Measurements from ENCODE around the gene TXN2.

The TXN2 gene

GRCh38 chr22:36470162-36470993 lies 11.1 kb downstream of the TXN2 start:
- H3K9me3 Mint-ChIP-seq: no peaks in the 10 kb centered on the region
- peak; percentile 77 to 88 for DNase-seq (ENCODE audit: low spot score in 2 of 2)
- H3K27me3 Mint-ChIP-seq: no peaks in the 10 kb centered on the region
- peak overlapping the region; percentile 38 for H3K27ac Mint-ChIP-seq
- peak; percentile 100 for ATAC-seq (ENCODE audit: low read depth)
- H3K36me3 Mint-ChIP-seq: peaks cover 16% of the 10 kb centered on the region
- H3K4me3 Mint-ChIP-seq: no peak overlapping the region
- H3K4me1 Mint-ChIP-seq: peaks cover 11% of the 10 kb centered on the region

DNA sequence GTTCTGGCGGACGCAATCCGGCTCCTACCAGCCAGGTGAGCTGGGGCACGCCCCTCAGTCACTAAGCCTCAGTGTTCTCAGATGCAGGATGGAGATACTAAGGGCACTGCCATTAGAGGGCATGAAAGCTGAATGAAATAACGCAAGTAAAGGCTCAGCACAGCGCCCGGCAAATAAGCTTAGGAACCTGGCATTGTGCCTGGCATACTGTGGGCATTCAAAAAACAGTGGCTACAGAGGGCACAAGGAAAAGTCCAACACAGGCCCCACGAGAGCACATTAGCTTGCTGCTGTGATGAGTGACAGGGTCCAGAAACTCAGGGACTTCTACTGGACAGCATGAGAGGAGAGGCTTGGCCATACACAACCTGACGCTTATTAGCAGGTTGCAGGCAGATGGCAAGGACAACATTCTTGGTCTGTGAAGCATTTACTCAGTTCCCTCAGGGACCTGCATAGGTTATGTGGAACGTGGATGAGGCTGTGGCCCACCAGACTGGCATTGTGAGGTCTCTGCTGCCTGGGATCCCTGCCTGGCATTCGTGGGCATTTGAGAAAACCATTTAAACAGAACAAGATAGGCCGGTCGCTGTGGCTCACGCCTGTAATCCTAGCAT lies 12.2 kb downstream of the TXN2 start:
- no peaks in the 10 kb centered on the region for H3K27me3 Mint-ChIP-seq
- DNase-seq (ENCODE audit: low spot score in 2 of 2): no peak
- H3K9me3 Mint-ChIP-seq: no peaks in the 10 kb centered on the region
- H3K4me1 Mint-ChIP-seq: peaks cover 11% of the 10 kb centered on the region
- H3K36me3 Mint-ChIP-seq: peaks cover 14% of the 10 kb centered on the region
- no peak for ATAC-seq (ENCODE audit: low read depth)
- no peak overlapping the region for H3K4me3 Mint-ChIP-seq
- no peak overlapping the region for H3K27ac Mint-ChIP-seq

DNA sequence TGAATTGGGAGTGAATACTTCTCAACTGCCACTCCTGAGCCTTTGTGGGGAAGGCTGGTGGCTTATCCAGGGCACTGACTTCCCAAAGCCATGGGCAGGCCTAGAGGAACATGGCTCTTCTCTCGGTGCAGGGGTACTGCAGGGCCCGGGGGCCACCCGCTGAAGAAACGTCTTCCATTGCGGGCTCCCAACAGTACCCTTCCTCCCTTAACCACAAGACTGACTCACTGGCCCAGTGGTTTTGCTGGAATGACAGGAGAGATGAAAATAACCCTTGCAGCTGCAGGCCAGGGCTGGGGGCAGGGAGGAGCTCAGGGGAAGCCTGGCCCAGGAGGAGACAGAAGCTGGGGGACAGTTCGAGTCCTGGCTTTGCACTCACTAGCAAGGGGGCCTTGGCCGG lies 13.5 kb downstream of the TXN2 start:
- no peak for DNase-seq (ENCODE audit: low spot score in 2 of 2)
- no peaks in the 10 kb centered on the region for H3K27me3 Mint-ChIP-seq
- ATAC-seq (ENCODE audit: low read depth): no peak
- no peak overlapping the region for H3K27ac Mint-ChIP-seq
- H3K36me3 Mint-ChIP-seq: peaks cover 11% of the 10 kb centered on the region
- H3K9me3 Mint-ChIP-seq: no peaks in the 10 kb centered on the region
- H3K4me3 Mint-ChIP-seq: no peak overlapping the region
- H3K4me1 Mint-ChIP-seq: peaks cover 11% of the 10 kb centered on the region

DNA sequence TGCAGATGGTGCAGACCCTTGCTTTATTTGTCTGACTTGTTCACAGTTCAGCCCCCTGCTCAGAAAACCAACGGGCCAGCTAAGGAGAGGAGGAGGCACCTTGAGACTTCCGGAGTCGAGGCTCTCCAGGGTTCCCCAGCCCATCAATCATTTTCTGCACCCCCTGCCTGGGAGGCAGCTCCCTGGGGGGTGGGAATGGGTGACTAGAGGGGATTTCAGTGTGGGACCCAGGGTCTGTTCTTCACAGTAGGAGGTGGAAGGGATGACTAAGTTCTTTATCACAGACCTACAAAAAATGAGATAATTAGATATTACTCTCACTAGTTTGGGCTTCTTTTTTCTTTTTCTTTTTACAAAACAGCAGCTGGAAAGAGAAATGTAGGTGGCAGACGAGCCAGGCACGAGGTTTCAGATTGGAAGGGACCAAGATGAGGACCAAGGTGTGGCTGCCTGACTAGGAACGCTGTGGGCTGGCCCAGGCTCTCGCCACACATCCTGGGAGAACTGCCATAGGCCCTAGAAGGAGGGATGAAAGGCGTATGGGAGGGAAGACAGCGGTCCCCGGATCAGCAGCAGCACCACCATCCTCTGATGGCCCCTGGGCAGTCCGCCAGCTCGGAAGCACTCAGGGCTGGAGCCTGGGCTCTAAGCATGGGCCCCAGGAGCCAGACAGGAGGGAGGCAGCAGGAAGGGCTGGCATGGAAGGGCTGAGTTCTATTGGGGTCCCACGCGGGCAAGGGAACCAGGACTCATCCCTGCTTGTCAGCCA lies 14.2 kb downstream of the TXN2 start:
- Mint-ChIP-seq H3K9me3 (no peaks in the 10 kb centered on the region), H3K4me3 (no peak overlapping the region), H3K27me3 (no peaks in the 10 kb centered on the region), H3K27ac (peak overlapping the region; percentile 45), H3K4me1 (peaks cover 14% of the 10 kb centered on the region), H3K36me3 (peaks cover 6% of the 10 kb centered on the region)
- no peak for ATAC-seq (ENCODE audit: low read depth)
- no peak for DNase-seq (ENCODE audit: low spot score in 2 of 2)

DNA sequence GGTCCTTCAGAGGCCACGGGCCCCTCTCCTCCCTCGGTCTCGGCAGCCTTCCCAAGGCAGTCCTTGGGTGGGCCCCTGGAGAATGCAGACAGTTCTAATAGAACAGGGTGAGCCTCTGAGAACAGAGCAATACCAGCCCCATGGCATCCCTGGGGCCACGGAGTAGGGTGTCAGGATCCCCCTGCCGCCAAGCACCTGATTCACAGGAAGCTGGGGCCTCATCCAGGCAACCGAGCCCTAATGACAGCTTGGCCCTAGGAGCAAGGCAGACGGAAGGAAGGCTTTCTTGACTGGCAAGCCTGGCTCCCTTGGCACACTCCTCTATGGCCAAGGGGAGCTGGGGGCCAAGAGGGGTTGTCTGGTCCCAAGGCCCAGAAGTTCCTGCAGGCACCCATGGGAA lies 15.2 kb downstream of the TXN2 start:
- Mint-ChIP-seq H3K4me3 (no peak overlapping the region), H3K36me3 (peaks cover 3% of the 10 kb centered on the region), H3K27me3 (no peaks in the 10 kb centered on the region), H3K4me1 (peaks cover 16% of the 10 kb centered on the region), H3K27ac (peak overlapping the region; percentile 45), H3K9me3 (no peaks in the 10 kb centered on the region)
- ATAC-seq (ENCODE audit: low read depth) (no peak), DNase-seq (ENCODE audit: low spot score in 2 of 2) (no peak)

DNA sequence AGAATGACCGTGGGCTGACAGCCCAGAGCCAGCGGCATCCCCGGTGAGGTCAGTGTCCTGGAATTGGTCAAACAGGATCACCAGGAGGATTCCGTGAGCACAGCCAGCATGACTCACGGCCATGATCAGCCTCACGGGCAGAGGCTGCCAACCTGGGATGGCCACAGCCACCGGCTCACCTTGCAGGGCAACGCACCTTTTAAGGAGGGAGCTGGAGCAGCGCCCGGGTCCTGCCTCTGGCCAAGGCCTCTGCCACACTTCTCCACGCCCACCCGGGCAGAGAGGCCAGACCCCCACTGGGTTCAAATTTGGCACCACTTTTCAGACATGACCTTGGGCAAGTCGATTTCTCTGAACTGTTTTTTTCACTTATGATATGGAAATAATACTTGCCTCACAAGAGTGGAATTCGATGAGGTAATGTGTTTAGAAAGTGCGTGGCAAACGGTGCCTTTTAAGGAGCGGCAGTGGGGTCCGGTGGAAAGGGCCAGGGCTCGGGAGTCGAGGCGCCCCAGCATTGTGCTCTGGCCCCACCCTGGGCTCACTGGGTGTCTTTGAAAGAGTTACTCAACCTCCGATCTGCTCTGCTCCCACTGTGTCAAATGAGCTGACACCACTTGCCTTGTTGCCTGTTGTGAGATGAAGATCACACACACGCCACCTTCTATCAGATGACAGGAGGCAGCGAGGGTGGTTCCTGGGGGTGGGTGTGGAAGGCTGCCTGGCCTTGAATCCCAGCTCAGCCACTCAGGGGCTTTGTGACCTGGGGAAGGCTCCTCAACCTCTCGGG lies 16.0 kb downstream of the TXN2 start:
- H3K4me1 Mint-ChIP-seq: peaks cover 12% of the 10 kb centered on the region
- no peak for DNase-seq (ENCODE audit: low spot score in 2 of 2)
- no peaks in the 10 kb centered on the region for H3K27me3 Mint-ChIP-seq
- no peak for ATAC-seq (ENCODE audit: low read depth)
- H3K27ac Mint-ChIP-seq: no peak overlapping the region
- peaks cover 3% of the 10 kb centered on the region for H3K36me3 Mint-ChIP-seq
- no peaks in the 10 kb centered on the region for H3K9me3 Mint-ChIP-seq
- H3K4me3 Mint-ChIP-seq: no peak overlapping the region

- H3K4me1 Mint-ChIP-seq: peaks cover 9% of the 10 kb centered on the region
- H3K27ac Mint-ChIP-seq: no peak overlapping the region
- no peak overlapping the region for H3K4me3 Mint-ChIP-seq
- no peak for DNase-seq (ENCODE audit: low spot score in 2 of 2)
- peaks cover 3% of the 10 kb centered on the region for H3K36me3 Mint-ChIP-seq
- no peak for ATAC-seq (ENCODE audit: low read depth)
- H3K27me3 Mint-ChIP-seq: no peaks in the 10 kb centered on the region
- H3K9me3 Mint-ChIP-seq: no peaks in the 10 kb centered on the region
Observed at GRCh38 chr22:36464715-36465231, 16.7 kb downstream of the TXN2 start.

GRCh38 chr22:36463783-36464184 lies 17.7 kb downstream of the TXN2 start:
- Mint-ChIP-seq H3K9me3 (no peaks in the 10 kb centered on the region), H3K4me1 (peaks cover 8% of the 10 kb centered on the region), H3K27me3 (no peaks in the 10 kb centered on the region), H3K4me3 (no peak overlapping the region), H3K27ac (no peak overlapping the region), H3K36me3 (peaks cover 3% of the 10 kb centered on the region)
- DNase-seq (ENCODE audit: low spot score in 2 of 2): no peak
- no peak for ATAC-seq (ENCODE audit: low read depth)

DNA sequence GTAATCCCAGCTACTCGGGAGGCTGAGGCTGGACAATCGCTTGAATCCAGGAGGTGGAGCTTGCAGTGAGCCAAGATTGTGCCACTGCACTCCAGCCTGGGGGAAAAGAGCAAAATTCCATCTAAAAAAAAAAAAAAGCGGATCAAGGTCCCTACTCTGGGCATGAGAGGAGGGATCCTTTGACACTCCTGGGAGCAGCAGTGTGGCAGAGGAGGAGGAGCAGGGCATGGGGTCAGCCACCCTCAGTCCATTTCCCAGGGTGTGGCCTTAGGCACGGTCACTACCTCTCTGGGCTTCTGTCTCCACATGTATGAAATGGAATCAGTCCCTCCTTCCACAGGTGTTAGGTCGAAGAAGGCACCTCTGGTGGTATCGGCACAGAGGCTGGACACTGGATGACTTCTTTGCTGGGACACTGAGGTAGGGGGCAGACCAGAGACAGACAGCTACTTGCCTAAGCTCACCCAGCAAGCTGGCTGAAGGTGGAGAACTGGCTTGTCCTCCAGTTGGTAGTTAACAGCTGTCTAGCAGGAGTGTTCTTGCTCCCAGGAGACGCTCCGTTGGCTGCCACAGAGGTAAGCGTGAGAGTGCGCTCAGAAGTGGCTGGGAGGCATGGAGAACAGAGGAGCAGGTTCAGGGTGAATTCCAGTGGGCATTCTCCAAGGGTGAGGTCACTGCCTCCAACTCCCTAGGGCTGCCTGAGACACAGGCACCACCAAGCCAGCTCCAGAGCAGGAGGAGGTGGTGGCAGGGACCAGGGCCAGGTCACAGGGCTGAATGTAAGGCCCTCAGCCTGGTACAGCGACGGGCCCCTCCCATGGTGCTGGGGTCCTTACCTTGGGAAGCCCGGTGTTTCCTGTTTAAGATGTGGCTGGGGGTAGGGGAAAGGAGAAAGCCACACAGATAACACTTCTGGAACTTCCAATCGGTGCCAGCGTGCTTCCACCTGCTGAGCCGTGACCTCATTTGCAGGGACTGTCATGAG lies 19.5 kb downstream of the TXN2 start:
- Mint-ChIP-seq H3K27me3 (no peaks in the 10 kb centered on the region), H3K4me1 (peaks cover 10% of the 10 kb centered on the region), H3K4me3 (no peak overlapping the region), H3K27ac (no peak overlapping the region), H3K36me3 (peaks cover 3% of the 10 kb centered on the region), H3K9me3 (no peaks in the 10 kb centered on the region)
- DNase-seq (ENCODE audit: low spot score in 2 of 2) (no peak), ATAC-seq (ENCODE audit: low read depth) (no peak)

DNA sequence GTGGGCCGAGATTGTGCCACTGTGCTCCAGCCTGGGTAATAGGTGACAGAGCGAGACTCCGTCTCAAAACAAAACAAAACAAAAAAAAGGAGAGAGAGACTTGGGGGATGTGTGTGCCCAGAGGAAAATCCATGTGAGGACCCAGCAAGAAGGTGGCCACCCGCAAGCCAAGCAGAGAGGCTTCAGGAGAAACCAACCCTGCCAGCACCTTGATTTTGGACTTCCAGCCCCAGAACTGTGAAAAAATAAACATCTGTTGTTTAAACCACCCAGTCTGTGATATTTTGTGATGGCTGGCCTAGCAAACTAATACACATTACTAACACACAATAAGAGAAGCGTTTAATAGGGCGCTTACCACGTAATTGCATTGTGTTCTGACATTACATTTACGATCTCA lies 21.2 kb downstream of the TXN2 start:
- H3K36me3 Mint-ChIP-seq: no peaks in the 10 kb centered on the region
- H3K9me3 Mint-ChIP-seq: no peaks in the 10 kb centered on the region
- no peaks in the 10 kb centered on the region for H3K27me3 Mint-ChIP-seq
- H3K27ac Mint-ChIP-seq: no peak overlapping the region
- no peak for DNase-seq (ENCODE audit: low spot score in 2 of 2)
- no peak overlapping the region for H3K4me3 Mint-ChIP-seq
- peaks cover 15% of the 10 kb centered on the region for H3K4me1 Mint-ChIP-seq
- no peak for ATAC-seq (ENCODE audit: low read depth)

DNA sequence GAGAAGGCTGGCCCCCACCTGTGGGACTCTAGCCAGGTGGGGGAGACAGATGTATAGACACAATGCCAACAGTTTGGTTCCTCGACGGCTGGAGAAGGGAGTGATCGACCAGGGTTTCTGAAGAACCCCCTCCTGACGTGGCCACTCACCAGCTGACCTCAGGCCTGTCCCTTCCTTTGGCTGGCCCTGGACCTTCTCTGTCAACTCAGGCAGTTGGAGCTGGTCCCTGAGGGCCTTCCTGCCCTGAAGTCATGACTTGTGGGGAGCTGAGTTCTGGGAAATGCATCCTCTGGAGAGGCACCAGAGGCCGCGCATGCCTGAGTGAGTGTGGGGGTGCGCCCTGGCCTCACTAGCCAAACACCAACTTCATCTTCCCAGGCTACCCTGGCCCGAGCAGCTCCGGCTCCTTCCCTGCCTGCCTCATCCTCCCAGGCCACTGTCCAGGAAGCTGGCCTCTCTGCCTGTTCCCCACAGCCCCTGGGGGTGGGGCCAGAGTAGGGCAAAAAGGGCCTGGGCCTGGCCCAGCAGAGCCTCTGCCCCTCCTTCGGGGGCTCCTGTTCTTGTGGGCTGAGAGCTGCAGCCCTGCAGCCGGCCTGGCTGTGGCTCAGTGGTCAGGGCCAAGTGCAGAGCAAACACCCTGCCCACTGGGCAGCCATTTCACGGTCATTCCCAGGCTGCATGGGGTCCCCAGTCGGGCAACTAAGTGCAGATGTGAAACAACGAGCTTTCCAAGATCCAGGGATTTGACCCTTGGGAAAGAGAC lies 23.6 kb downstream of the TXN2 start:
- no peaks in the 10 kb centered on the region for H3K27me3 Mint-ChIP-seq
- peaks cover 26% of the 10 kb centered on the region for H3K4me1 Mint-ChIP-seq
- DNase-seq (ENCODE audit: low spot score in 2 of 2) (no peak), ATAC-seq (ENCODE audit: low read depth) (no peak)
- H3K27ac Mint-ChIP-seq: no peak overlapping the region
- H3K4me3 Mint-ChIP-seq: no peak overlapping the region
- no peaks in the 10 kb centered on the region for H3K9me3 Mint-ChIP-seq
- no peaks in the 10 kb centered on the region for H3K36me3 Mint-ChIP-seq

DNA sequence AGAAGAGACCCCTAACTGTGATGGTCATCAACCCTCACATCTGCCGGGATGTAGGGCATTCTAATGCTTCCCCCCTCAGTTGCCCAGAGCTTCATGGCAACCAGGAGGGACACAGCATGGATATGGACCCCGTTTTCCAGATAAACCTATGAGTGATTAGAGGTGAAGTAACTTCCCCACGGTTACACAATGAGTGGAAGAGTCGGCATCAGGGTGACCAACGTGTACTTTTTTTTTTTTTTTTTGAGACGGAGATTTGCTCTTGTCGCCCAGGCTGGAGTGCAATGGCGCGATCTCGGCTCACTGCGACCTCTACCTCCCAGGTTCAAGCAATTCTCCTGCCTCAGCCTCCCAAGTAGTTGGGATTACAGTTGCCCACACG lies 25.0 kb downstream of the TXN2 start:
- Mint-ChIP-seq H3K9me3 (no peaks in the 10 kb centered on the region), H3K27me3 (no peaks in the 10 kb centered on the region), H3K4me1 (peaks cover 28% of the 10 kb centered on the region), H3K27ac (peak overlapping the region; percentile 94), H3K36me3 (no peaks in the 10 kb centered on the region), H3K4me3 (peak overlapping the region; percentile 72)
- no peak for ATAC-seq (ENCODE audit: low read depth)
- no peak for DNase-seq (ENCODE audit: low spot score in 2 of 2)

Measured in memory B cell (primary cell).